Caco-2 (cell line): ENCODE results near the gene C20orf96. TPM values are rescaled to one million over a fixed set of nuclear protein-coding genes. Genes with fewer than 3 reads are reported as not detected.

ENCODE experiments used
- BruUV-seq: library from RNA; stranded (reverse); fragments of 400-500 nt; replicated peaks from 2 replicates; lab custom pipeline; 2021; lab: Mats Ljungman, UMichigan
- CTCF ChIA-PET: fragments of 300-600 bp; sonication (Branson Sonifier 250); formaldehyde crosslinking; loops from one replicate; lab custom pipeline; 2022; ENCODE audit warnings: antibody characterized with exemption; lab: Charles Lee
- POLR2A ChIA-PET: fragments of 300-600 bp; sonication (Branson Sonifier 250); formaldehyde crosslinking; loops from one replicate; lab custom pipeline; 2022; ENCODE audit warnings: antibody characterized with exemption; lab: Charles Lee
- DNase-seq, 2 experiments: peaks; one replicate each; pipeline versions ENCODE4 v3.0.0 to v3.0.0-alpha.2; 2020 to 2022
- H3K27me3 ChIP-seq: replicated peaks from 2 replicates; pipeline ENCODE4 v1.6.0; 2011; ENCODE audit warnings: low read length; ENCODE audit not compliant: control insufficient read depth, insufficient read depth
- H3K36me3 ChIP-seq: 2 replicates; pipeline ENCODE4 v1.5.1; 2011; ENCODE audit warnings: low read length; ENCODE audit not compliant: control insufficient read depth, insufficient read depth
- H3K4me1 ChIP-seq: fragments of 250-450 bp; sonication (Bioruptor Pico); 2 replicates; pipeline ENCODE4 v1.5.1; 2020; ENCODE audit warnings: mild to moderate bottlenecking
- H3K4me3 ChIP-seq: 2 replicates; pipeline ENCODE4 v1.5.1; 2011; ENCODE audit warnings: low read depth, mild to moderate bottlenecking, control low read depth, low read length
- H3K9me3 ChIP-seq: fragments of 250-450 bp; sonication (Bioruptor Pico); 2 replicates; pipeline ENCODE4 v1.5.1; 2020; ENCODE audit warnings: mild to moderate bottlenecking, moderate library complexity
- H3K27ac Mint-ChIP-seq: one replicate; pipeline ENCODE4 v1.8.0; 2022; ENCODE audit warnings: mixed read lengths; ENCODE audit not compliant: unreplicated experiment
- H3K27me3 Mint-ChIP-seq: one replicate; pipeline ENCODE4 v1.8.0; 2022; ENCODE audit warnings: mixed read lengths; ENCODE audit not compliant: insufficient read depth, unreplicated experiment
- H3K36me3 Mint-ChIP-seq: one replicate; pipeline ENCODE4 v1.8.0; 2022; ENCODE audit warnings: mild to moderate bottlenecking, mixed read lengths; ENCODE audit not compliant: insufficient read depth, unreplicated experiment
- H3K4me1 Mint-ChIP-seq: one replicate; pipeline ENCODE4 v1.8.0; 2022; ENCODE audit warnings: low read depth, mixed read lengths; ENCODE audit not compliant: unreplicated experiment
- H3K4me3 Mint-ChIP-seq: one replicate; pipeline ENCODE4 v1.8.0; 2022; ENCODE audit warnings: mild to moderate bottlenecking, moderate library complexity, mixed read lengths; ENCODE audit not compliant: unreplicated experiment
- H3K9me3 Mint-ChIP-seq: one replicate; pipeline ENCODE4 v1.8.0; 2022; ENCODE audit warnings: mixed read lengths; ENCODE audit not compliant: unreplicated experiment
- CTCF ChIP-seq, 2 experiments: fragments of 200-600 bp in 1 of 2; IDR thresholded peaks; 1 replicate in 1 of 2; 2 replicates in 1 of 2; pipeline versions ENCODE4 v1.5.1 to v1.8.0; 2011 to 2022; ENCODE audit warnings: antibody characterized with exemption in 1 of 2, control low read depth in 1 of 2, inconsistent platforms in 1 of 2, low read depth in 1 of 2, low read length in 1 of 2, mild to moderate bottlenecking in 1 of 2, moderate library complexity in 1 of 2; ENCODE audit not compliant: insufficient read depth in 1 of 2, severe bottlenecking in 1 of 2, unreplicated experiment in 1 of 2
- intact Hi-C: fragments of 100-400 bp; cut with micrococcal nuclease; formaldehyde crosslinking; loops from one replicate; pipeline ENCODE4 v1.10.0; 2022; ENCODE audit not compliant: unreplicated experiment
- total RNA-seq: library from RNA; stranded (reverse); gene quantifications from 2 replicates; pipeline ENCODE4 v1.2.3, GENCODE V29; 2022

C20orf96 gene
- total RNA-seq, 1 experiment from 2014 or later = 11.5 TPM

- Histone ChIP-seq H3K4me3 (no peak overlapping the region), H3K9me3 (no peaks in the 10 kb centered on the region), H3K36me3 (no peaks in the 10 kb centered on the region), H3K4me1 (no peaks in the 10 kb centered on the region), H3K27me3 (no peaks in the 10 kb centered on the region)
- intact Hi-C loops = no loop called here
- CTCF ChIA-PET = interaction anchor here (1.0 kb wide), 1 partner anchor 44 kb away, joined by 3 read pairs; no protein-coding TSS in a partner anchor
- POLR2A ChIA-PET = no interaction called here
- Mint-ChIP-seq H3K27me3 (no peaks in the 10 kb centered on the region), H3K27ac (no peak overlapping the region), H3K4me1 (no peaks in the 10 kb centered on the region), H3K36me3 (no peaks in the 10 kb centered on the region), H3K4me3 (no peak overlapping the region), H3K9me3 (peaks cover 18% of the 10 kb centered on the region)
- no TSS peak for BruUV-seq
- no peak for DNase-seq
- no peak for TF ChIP-seq CTCF (IDR thresholded peaks at IDR 0.05; ENCODE audit: insufficient read depth in 1 of 2, low read depth in 1 of 2, low read length in 1 of 2, severe bottlenecking in 1 of 2, unreplicated experiment in 1 of 2)
These were observed 20.1 kb upstream of the C20orf96 start for GRCh38 chr20:310645-311044.

GRCh38 chr20:309841-310644 is 19.5 kb upstream of the C20orf96 start:
- Mint-ChIP-seq H3K36me3 (no peaks in the 10 kb centered on the region), H3K27ac (no peak overlapping the region), H3K9me3 (peaks cover 18% of the 10 kb centered on the region), H3K4me3 (no peak overlapping the region), H3K27me3 (no peaks in the 10 kb centered on the region), H3K4me1 (no peaks in the 10 kb centered on the region)
- H3K27me3 ChIP-seq = no peaks in the 10 kb centered on the region
- ChIA-PET CTCF (interaction anchor here (1.0 kb wide), 1 partner anchor 44 kb away, joined by 3 read pairs; no protein-coding TSS in a partner anchor), POLR2A (no interaction called here)
- BruUV-seq = no TSS peak
- intact Hi-C loops = no loop called here
- no peaks in the 10 kb centered on the region for H3K9me3 ChIP-seq
- TF ChIP-seq CTCF (IDR thresholded peaks at IDR 0.05; ENCODE audit: insufficient read depth in 1 of 2, low read depth in 1 of 2, low read length in 1 of 2, severe bottlenecking in 1 of 2, unreplicated experiment in 1 of 2) = no peak
- no peak overlapping the region for H3K4me3 ChIP-seq
- no peaks in the 10 kb centered on the region for H3K4me1 ChIP-seq
- peak; percentile 51 to 67 for DNase-seq
- no peaks in the 10 kb centered on the region for H3K36me3 ChIP-seq

GRCh38 chr20:309306-309840 is 18.8 kb upstream of the C20orf96 start:
- no peak overlapping the region for H3K27ac Mint-ChIP-seq
- Histone ChIP-seq H3K4me1 (no peaks in the 10 kb centered on the region), H3K9me3 (no peaks in the 10 kb centered on the region), H3K27me3 (no peaks in the 10 kb centered on the region), H3K36me3 (no peaks in the 10 kb centered on the region), H3K4me3 (no peak overlapping the region)
- intact Hi-C loops = no loop called here
- no peaks in the 10 kb centered on the region for H3K27me3 Mint-ChIP-seq
- H3K9me3 Mint-ChIP-seq = peaks cover 18% of the 10 kb centered on the region
- H3K4me1 Mint-ChIP-seq = no peaks in the 10 kb centered on the region
- POLR2A ChIA-PET = no interaction called here
- DNase-seq = no peak
- no peaks in the 10 kb centered on the region for H3K36me3 Mint-ChIP-seq
- no TSS peak for BruUV-seq
- CTCF ChIA-PET = no interaction called here
- H3K4me3 Mint-ChIP-seq = no peak overlapping the region
- TF ChIP-seq CTCF (IDR thresholded peaks at IDR 0.05; ENCODE audit: insufficient read depth in 1 of 2, low read depth in 1 of 2, low read length in 1 of 2, severe bottlenecking in 1 of 2, unreplicated experiment in 1 of 2) = no peak
